NCI-H2196 (cell line): Measurements from ENCODE around the gene L3MBTL2.
A peak's percentile ranks its signal among the peaks of the same experiment; 100 is the strongest.
"Not testable (repeated sequence)": the region's sequence is repeated elsewhere in the genome, so short reads cannot be mapped to it uniquely, and the experiment has no call there.

ENCODE experiments used
- DNase-seq: peaks from one replicate; lab custom pipeline; 2025; ENCODE audit not compliant: unreplicated experiment; lab: John Stamatoyannopoulos, UW

The L3MBTL2 gene

DNA sequence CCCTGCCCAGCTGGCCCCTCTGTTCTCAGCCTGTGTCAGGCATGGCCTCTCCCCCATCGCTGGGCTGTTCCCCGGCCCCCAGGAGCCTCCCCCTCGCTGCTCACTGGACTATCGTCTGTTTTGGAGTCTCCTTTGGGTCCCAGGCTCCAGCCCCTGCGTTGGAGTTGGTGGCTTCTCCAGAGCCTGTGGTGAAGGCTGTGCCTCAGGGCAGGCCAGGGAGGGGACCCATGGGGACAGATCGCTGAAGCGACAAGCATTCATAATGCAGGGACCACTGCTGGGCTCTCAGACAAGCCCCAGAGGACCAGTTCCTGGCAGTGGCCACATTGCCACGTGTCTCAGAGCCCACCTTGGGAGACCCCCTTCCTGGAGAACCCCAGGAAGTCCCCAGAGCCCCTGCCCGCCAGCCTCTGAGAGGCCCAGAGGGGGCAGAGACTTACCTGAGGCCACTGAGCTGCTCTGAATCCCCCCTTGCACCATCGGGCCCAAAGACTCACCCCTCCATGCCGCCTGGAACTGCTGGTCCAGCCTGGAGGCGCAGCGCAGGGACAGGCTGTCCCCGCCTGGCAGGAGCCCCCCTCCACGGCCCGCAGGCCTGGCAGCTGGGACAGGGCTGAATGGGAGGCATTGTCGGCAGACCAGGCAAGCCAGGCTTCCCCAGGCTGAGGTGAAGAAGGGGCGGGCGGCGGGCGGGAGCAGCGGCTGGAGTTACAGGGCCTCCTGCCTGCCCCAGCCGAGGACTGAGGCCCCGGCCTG, 35.4 kb downstream of the L3MBTL2 start, which contains the start of gene CHADL:
TSS of gene CHADL (minus strand) at position 555 of the 756 bp plus-strand sequence. CDS start at position 505, 50 bp downstream.
- no peak for DNase-seq

DNA sequence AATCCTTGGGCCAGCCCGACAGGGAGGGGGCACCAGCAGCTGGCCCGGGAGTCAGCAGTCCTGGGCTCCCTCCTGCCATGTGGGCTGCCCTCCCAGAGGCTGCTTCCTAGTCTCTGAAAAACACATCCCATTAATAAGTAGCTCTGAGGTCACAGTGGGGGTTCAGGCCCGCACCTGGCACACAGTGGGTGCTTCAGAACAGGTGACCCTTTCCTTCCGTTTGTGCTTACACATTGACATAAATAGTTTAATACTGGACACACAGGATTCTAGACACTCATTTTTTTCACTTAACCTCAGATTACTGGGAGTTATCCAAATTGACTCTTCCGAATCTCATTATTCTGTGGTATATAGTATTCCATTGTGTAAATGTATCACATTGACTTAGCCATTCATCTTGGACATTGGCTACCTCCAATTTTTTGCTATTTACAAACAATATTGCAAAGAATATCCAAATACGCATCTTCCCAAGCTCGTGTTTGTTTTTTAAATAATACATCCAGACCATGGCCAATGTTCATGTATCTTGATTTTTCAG, 36.1 kb downstream of the L3MBTL2 start:
- DNase-seq = no peak

DNA sequence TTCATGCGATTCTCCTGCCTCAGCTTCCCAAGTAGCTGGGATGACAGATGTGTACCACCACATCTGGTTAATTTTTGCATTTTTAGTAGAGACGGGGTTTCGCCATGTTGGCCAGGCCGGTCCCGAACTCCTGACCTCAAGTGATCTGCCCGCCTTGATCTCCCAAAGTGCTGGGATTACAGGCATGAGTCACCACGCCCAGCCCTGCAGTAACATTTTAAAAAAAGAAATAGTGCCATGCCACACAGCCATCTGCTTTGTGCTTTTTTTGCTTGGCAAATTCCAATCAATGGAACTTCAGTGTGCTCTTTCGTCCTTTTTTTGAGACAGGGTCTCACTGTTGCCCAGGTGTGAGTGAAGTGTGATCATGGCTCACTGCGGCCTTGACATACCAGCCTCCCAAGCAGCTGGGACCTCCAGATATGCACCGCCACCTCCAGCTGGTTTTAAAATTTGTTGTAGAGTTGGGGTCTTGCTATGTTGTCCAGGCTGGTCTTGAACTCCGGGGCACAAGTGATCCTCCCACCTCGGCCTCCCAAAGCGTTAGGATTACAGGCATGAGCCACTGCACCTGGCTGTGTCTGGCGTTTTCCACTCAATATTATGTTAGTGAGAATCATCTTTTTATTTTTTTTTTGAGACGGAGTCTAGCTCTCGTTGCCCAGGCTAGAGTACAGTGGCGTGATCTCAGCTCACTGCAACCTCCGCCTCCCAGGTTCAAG, 37.4 kb downstream of the L3MBTL2 start:
- DNase-seq = no peak

DNA sequence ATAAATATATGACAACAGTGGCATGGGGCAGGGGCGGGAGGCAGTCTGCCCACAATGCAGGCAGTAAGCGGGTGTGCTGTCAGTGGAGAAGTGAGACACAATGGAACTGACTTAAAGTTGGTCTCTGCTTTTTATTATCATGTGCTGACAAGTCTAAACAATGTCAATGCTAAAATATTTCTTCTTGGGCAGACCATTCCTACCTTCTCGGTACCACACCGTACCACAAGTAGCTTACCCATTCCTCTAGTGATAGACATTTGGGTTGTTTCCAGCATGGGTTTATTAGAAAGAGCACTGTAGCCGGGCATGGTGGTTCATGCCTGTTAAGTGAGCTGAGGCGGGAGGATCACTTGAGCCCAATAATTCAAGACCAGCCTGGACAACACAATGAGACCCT, 38.2 kb downstream of the L3MBTL2 start:
- no peak for DNase-seq

DNA sequence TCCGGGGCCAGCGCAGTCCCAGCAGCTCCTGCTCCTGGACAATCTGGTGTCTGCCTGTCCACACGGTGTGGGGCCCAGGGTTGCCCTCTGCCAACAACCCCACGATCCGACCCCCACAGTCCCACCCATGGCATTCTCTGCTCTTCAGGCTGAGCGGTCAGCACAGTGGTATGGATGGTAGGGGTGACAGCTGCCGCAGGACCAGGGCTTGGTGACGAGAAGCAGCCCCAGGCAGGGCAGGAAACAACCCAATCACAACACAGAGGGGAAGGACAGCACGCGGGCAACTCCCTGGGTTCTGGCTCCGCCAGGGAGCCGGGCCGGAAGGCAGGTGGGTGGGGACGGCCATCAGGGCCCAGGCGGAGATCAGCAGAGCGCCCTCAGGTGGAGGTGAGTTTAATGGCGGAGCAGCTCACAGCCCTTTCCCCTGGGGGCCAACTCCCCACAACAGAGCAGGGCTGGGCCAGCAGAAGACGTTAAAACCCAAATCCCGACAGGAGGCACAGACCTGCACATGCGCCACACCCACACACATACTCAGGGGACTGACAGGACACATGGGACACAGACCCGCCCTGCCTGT, 40.9 kb downstream of the L3MBTL2 start:
- DNase-seq = no peak

DNA sequence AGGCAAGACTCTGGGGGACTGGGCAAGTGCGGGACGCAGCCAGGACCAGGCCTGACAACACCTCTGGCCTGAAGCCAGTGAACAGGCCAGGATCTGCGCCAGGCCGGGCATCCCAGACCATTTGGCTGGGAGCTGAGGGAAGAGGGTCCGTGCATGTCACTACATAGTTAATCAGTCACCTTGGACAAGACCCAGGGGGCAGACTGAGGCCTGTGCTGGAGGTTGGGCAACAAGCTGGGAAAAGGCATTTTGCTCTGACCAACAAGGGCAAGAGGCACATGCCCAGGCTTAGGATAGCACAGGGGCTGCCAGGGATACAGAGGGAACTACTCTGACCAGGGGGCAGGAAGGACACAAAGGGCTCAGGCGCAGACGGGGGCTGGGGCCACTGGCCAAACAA, 42.6 kb downstream of the L3MBTL2 start:
- no peak for DNase-seq

DNA sequence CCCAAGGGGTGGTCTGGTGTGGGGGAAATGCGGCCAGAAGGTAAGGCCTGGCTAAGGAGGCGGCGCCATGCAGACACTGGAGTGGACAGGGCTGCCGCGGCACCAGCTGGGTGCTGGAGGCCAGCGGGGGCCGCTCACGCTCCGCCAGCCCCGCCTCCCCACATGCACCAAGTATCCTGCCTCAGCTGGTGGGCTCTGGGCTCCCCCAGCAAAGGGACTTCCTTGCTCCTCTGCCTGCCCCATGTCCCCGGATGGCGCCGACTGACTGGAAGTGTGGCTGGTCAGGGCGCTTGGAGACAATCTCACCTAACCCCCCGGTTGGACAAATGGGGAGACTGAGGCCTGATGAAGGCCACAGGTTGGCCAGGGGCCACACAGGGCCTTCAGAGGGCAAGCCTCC, 43.2 kb downstream of the L3MBTL2 start:
- no peak for DNase-seq

DNA sequence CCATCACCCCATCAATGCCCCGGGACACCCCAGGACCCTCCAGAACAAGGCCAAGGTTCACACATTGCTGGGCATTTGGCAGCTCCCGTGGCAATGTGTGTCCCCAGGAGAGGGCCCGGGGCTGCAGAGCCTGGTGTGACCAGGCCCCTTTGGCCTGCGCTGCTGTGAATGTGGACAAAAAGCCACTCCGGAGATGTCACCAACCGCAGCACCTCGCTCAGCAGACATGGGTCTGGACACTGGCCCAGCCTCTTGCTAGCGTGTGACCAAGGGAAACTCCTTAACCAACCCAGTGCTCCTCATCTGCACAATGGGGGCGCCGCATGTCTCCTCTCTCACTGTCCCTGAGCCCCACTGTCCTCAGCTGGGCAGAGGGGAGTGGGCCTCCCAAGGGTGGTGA, 43.6 kb downstream of the L3MBTL2 start:
- no peak for DNase-seq

DNA sequence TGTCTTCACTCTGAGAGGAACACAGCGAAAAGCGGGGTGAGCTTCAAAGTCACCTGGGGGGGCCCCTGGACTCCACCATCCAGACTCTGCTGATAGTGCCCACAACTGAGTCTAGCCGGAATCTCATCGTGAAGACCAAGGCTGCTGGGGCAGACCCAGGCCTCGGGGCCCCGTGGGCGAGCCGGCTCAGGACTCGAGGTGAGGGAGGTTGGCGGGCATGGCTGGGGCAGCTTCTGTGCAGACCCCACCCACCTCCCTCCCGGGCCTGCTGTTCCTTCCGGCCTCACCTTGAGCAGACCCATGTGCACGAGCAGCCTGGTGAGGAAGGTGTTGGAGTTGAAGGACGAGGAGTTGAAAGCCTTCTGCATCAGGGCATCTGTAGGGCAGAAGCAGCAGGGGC, 44.3 kb downstream of the L3MBTL2 start:
- DNase-seq = no peak

DNA sequence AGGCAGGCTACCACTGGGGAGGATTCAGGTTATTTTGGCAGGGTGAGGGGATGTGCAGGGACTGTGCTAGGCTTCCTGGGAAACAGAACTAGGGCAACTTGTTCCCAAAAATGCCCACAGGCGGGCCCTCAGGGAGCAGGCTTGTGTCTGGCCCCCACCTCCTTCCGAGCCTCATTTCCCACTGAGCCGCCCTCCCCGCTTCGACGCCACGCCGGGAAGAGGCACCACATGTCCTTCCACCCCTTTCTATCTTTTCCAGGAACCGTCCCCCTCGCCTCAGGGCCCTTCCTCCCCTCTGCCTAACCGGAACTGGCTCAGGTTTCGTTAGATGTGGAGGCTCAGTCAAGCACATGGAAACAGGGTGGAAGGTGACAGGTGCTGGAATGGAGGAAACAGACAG, 45.0 kb downstream of the L3MBTL2 start:
- no peak for DNase-seq

DNA sequence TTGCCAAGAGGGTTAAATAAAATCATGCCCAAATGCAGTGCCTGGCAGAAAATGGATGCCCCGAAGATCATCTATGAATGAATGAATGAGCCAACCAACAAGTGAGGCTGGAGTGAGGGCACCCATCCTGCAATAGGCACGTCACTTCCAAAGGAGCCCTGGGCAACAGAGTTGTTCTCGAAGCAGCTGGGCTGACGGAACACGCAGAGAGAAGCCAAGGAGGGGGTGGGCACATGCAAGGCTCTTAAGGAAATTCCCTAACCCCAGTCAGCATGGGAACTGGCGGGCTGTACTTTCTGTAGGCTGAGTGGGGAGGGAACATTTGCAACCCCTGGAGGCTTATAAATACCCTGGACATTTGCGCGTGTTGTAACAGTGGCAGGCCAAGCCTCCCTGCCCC, 47.3 kb downstream of the L3MBTL2 start:
- no peak for DNase-seq

DNA sequence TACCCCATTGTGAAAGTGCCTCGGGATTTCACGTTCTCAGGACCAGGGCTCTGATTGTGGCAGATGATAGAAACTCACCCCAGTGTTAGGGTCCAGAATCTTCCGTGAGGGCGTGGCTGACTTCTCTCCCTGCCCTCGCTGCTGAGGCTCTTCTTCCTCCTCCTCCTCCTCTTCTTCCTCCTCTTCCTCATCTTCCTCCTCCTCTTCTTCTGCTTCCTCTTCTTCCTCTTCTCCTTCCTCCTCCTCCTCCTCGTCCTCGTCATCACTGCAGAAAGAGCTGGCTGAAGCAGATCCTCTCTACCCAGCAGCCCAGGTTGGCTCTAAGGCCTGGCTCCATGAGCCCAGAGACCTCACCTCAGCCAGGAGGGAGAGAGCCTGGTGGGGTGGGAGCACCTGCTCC, 49.1 kb downstream of the L3MBTL2 start:
- no peak for DNase-seq

DNA sequence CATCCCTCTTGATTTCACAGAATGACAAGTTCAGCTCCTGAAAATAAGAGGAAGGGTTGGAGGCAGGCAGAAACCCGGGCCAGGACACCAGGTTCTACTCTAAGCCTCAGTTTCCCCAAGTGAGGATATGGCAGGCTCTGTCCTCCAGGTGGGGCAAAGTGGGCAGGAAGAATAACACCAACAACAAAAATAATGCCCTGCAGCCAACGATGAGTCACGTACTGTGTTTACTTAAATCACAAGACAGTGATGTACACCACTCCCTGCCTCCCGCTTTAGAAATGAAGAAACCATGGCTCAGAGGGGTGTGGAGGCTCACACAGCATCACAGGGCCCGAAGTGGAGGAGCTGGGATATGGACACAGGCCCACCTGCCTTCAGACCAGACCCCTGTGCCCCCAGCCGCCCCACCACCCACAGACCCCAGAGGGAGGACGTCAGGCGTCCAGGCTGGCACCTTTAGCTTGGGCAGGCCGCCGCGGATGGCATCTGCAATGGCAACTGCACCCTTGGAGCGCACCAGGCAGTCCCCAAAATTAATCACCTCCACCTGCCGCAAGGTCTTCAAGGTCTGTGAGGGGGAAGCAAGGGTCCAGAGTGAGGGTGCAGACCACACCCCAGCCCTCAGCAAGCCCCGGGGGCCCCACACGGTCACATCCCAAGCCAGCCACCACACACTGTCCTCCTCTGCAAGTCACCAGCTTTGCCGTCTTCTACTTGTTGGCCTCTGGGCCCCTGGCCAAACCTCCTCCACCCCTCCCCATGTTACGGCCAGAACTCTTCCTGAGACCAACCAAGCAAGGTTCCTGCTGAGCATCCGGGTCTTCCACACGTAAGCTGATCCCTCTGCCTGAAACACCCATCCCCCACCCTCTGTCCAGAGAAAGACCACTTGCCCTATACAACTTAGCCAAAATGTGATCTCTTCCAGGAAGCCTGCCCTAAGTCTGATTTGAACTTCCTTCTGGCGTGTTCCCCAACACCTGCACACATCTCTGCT, 51.4 kb downstream of the L3MBTL2 start:
- DNase-seq = peak; percentile 79

DNA sequence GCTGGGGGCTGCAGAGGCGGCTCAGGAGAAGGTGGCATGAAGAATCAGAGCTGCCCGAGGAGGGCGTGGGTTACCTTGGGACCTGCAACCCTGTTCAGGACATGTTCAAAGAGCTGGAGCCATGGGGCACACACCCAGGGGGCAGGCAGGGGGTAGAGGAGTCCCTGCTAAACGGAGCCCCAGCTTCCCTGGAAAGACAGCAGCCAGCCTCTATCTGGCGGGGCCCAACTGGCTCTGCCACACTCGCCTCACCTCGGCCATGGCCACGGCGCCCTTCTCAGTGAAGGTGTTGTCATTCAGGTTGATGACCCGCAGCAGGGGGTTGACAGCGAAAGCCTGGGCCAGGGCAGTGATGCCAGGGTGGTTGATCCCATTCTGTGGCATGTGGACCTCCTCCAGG, 52.6 kb downstream of the L3MBTL2 start:
- DNase-seq = no peak

DNA sequence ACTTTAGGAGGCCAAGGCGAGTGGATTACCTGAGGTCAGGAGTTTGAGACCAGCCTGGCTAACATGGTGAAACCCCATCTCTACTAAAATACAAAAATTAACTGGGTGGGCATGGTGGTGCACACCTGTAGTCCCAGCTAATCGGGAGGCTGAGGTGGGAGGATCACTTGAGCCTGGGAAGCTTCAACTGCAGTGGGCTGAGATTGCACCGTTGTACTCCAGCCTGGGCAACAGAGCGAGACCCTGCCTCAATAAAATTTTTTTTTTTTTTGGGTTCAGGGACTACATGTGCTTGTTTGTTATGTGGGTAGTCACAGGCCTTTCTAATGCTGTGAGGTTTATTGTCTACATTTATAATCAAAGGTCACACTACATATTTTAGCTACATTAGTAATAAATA, 54.6 kb downstream of the L3MBTL2 start:
- not testable (repeated sequence) for DNase-seq

DNA sequence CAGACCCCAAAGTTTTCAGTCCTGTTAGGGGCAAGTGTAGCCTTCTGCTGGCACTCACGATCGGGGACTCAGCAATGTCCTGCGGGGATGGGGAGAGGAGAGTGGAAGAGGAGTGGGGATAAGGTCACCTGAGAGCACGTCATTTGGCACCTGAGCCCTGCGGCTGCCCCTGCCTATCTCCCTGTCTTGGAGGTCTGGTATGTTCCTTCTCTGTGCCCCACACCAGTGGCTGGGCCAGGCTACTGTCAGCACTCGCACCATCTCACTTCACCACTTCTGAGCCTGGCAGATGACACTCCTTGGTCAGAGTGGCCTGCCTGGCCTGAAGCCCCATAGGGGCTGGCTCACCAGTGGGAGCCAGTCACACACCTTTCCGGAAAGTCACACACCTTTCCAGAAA, 55.8 kb downstream of the L3MBTL2 start:
- no peak for DNase-seq

DNA sequence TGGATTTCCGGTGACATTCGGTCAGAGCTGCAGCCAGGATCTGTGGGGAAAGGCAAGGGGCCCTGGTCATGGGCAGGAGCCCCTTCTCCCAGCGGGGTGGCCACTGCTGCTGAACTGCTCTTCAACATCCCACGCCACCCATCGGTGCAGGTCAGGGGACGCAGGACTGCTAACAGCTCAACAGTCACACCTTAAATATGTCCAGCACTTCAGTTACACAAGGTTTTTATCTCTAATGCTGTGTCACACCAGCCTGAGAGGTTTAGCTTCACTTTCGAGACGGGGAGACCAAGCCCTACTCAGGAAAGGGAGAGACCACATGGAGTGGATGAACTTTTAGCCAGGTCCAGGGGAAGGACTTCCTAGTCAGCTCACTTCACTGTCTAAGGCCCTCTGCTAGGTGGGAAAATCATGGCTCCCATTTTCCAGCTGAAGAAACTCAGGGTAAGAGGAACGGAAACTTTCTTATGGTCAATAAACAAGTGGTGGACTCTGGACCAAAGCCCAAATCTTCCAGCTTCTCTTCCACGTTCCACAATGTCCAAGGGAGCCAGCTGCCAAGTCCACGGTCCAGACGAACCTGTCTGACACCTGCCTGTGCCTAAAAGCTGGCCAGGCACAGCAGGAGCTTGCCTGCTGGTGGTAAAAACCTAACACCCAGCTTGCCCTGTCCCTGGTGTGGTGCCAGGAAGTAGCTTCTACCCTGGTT, 56.6 kb downstream of the L3MBTL2 start:
- peak; percentile 65 for DNase-seq

DNA sequence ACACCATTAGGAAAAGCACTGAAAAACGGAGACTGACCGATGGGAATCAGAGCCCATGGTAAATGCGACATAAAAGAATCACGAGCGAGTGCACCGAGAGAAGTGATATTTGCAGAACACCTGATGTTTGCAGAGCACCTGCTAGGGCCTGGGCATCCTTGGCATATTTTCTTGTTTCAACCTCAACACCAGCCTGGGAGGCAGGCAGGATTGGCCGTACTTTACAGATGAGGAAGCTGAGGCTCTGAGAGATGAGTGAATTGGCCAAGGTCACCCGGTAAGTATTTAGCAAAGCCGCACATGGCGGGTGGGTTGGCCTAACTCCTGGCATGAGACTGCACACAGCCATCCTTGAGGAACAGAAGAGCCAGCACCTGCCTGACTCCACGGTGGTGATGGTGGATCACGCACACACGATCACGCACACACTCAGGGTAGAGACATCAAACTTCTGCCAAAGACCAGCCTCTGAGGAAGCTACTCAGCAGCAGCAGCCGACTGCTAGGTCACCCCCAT, 57.2 kb downstream of the L3MBTL2 start:
- DNase-seq = peak; percentile 32

DNA sequence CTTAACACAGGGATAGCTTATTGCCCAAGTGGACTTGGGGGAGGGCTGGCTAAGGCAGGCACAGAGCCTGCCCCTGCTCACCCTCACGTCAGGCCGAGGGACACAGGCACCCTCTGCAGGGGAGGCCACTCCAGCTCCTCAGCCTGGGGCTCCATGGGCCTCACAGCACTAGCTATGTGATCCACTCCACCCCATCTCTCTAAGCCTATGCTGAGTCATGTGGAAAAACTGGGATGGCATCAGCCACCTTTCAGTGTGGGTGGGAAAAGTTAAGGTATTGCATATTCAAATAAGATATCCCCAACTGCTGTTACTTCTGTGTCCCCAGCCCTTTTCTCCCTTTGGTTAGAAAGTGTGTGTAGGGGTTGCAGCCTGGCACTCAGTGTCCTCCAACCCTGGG, 58.6 kb downstream of the L3MBTL2 start:
- no peak for DNase-seq

DNA sequence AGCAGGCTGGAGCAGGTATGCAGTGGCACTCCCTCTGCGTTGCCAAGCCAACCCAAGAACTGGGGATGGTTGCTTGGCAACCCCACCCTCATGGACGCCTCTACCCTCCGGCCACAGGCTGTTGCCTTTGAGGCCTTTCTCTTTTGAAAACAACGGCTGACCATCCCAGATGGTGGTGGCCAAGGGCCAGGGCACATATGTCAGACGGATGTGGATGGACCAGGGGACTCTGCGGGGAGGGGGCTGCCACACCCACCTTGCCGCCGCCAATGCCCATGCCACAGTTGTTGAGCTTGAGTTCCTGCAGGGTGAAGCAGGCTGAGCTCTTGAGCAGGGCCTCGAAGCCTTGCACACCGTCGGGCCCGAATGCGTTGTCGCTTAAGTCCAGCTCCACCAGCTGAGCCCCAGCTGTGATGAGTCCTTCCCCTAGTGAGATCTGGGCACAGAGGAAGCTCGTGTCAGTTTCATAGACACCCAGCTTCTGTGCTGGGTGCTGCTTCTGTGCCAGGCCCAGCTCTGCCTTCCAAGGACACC, 59.4 kb downstream of the L3MBTL2 start:
- DNase-seq = no peak
